ENCODE data around the gene CLDN5.

Gene CLDN5

GRCh38 chr22:19524170-19525115, at the start of gene CLDN5:
TSS of gene CLDN5 (minus strand) at chr22:19524410. CDS start at chr22:19524255, 155 bp downstream.
- Histone ChIP-seq H3K36me3 (ENCODE audit: insufficient read depth, low read length) (peaks cover 5% of the 10 kb centered on the region), H3K27me3 (ENCODE audit: insufficient read depth, low read length) (peaks cover 28% of the 10 kb centered on the region), H3K9me3 (ENCODE audit: low read length) (peaks cover 6% of the 10 kb centered on the region), H3K4me1 (ENCODE audit: insufficient read depth, low read length) (no peaks in the 10 kb centered on the region), H3K4me3 (ENCODE audit: low read length) (no peak within 1 kb of the TSS), H2AFZ (ENCODE audit: low read depth, low read length) (no peak within 1 kb of the TSS)

GRCh38 chr22:19571995-19572394, 47.8 kb upstream of the CLDN5 start:
- Histone ChIP-seq H3K36me3 (ENCODE audit: insufficient read depth, low read length) (no peaks in the 10 kb centered on the region), H3K4me3 (ENCODE audit: low read length) (no peak overlapping the region), H3K27me3 (ENCODE audit: insufficient read depth, low read length) (peaks cover 6% of the 10 kb centered on the region), H3K9me3 (ENCODE audit: low read length) (no peaks in the 10 kb centered on the region), H2AFZ (ENCODE audit: low read depth, low read length) (no peak overlapping the region), H3K4me1 (ENCODE audit: insufficient read depth, low read length) (no peaks in the 10 kb centered on the region)

GRCh38 chr22:19571207-19571795, 47.1 kb upstream of the CLDN5 start:
- Histone ChIP-seq H3K9me3 (ENCODE audit: low read length) (no peaks in the 10 kb centered on the region), H3K27me3 (ENCODE audit: insufficient read depth, low read length) (peaks cover 6% of the 10 kb centered on the region), H2AFZ (ENCODE audit: low read depth, low read length) (no peak overlapping the region), H3K4me1 (ENCODE audit: insufficient read depth, low read length) (no peaks in the 10 kb centered on the region), H3K4me3 (ENCODE audit: low read length) (no peak overlapping the region), H3K36me3 (ENCODE audit: insufficient read depth, low read length) (no peaks in the 10 kb centered on the region)

GRCh38 chr22:19569976-19570375, 45.8 kb upstream of the CLDN5 start:
- peaks cover 9% of the 10 kb centered on the region for H3K27me3 ChIP-seq (ENCODE audit: insufficient read depth, low read length)
- no peak overlapping the region for H2AFZ ChIP-seq (ENCODE audit: low read depth, low read length)
- H3K9me3 ChIP-seq (ENCODE audit: low read length) = no peaks in the 10 kb centered on the region
- no peaks in the 10 kb centered on the region for H3K36me3 ChIP-seq (ENCODE audit: insufficient read depth, low read length)
- no peaks in the 10 kb centered on the region for H3K4me1 ChIP-seq (ENCODE audit: insufficient read depth, low read length)
- H3K4me3 ChIP-seq (ENCODE audit: low read length) = no peak overlapping the region

GRCh38 chr22:19569276-19569640, 45.0 kb upstream of the CLDN5 start:
- Histone ChIP-seq H3K4me1 (ENCODE audit: insufficient read depth, low read length) (no peaks in the 10 kb centered on the region), H2AFZ (ENCODE audit: low read depth, low read length) (no peak overlapping the region), H3K27me3 (ENCODE audit: insufficient read depth, low read length) (peaks cover 9% of the 10 kb centered on the region), H3K36me3 (ENCODE audit: insufficient read depth, low read length) (no peaks in the 10 kb centered on the region), H3K4me3 (ENCODE audit: low read length) (no peak overlapping the region), H3K9me3 (ENCODE audit: low read length) (peaks cover 2% of the 10 kb centered on the region)

- Histone ChIP-seq H2AFZ (ENCODE audit: low read depth, low read length) (no peak overlapping the region), H3K9me3 (ENCODE audit: low read length) (peaks cover 2% of the 10 kb centered on the region), H3K27me3 (ENCODE audit: insufficient read depth, low read length) (peaks cover 9% of the 10 kb centered on the region), H3K4me3 (ENCODE audit: low read length) (no peak overlapping the region), H3K4me1 (ENCODE audit: insufficient read depth, low read length) (no peaks in the 10 kb centered on the region), H3K36me3 (ENCODE audit: insufficient read depth, low read length) (no peaks in the 10 kb centered on the region)
These were observed 44.4 kb upstream of the CLDN5 start for GRCh38 chr22:19568337-19569275.

- Histone ChIP-seq H3K36me3 (ENCODE audit: insufficient read depth, low read length) (no peaks in the 10 kb centered on the region), H3K4me3 (ENCODE audit: low read length) (no peak overlapping the region), H2AFZ (ENCODE audit: low read depth, low read length) (no peak overlapping the region), H3K9me3 (ENCODE audit: low read length) (peaks cover 2% of the 10 kb centered on the region), H3K4me1 (ENCODE audit: insufficient read depth, low read length) (no peaks in the 10 kb centered on the region), H3K27me3 (ENCODE audit: insufficient read depth, low read length) (peaks cover 9% of the 10 kb centered on the region)
These were observed 43.2 kb upstream of the CLDN5 start for GRCh38 chr22:19567157-19568009.

GRCh38 chr22:19566279-19567156, 42.3 kb upstream of the CLDN5 start:
- Histone ChIP-seq H3K27me3 (ENCODE audit: insufficient read depth, low read length) (peaks cover 6% of the 10 kb centered on the region), H3K9me3 (ENCODE audit: low read length) (peaks cover 2% of the 10 kb centered on the region), H3K4me1 (ENCODE audit: insufficient read depth, low read length) (no peaks in the 10 kb centered on the region), H2AFZ (ENCODE audit: low read depth, low read length) (no peak overlapping the region), H3K4me3 (ENCODE audit: low read length) (no peak overlapping the region), H3K36me3 (ENCODE audit: insufficient read depth, low read length) (no peaks in the 10 kb centered on the region)

- H3K4me1 ChIP-seq (ENCODE audit: insufficient read depth, low read length) = no peaks in the 10 kb centered on the region
- no peak overlapping the region for H3K4me3 ChIP-seq (ENCODE audit: low read length)
- peaks cover 2% of the 10 kb centered on the region for H3K9me3 ChIP-seq (ENCODE audit: low read length)
- H2AFZ ChIP-seq (ENCODE audit: low read depth, low read length) = no peak overlapping the region
- H3K36me3 ChIP-seq (ENCODE audit: insufficient read depth, low read length) = no peaks in the 10 kb centered on the region
- peaks cover 3% of the 10 kb centered on the region for H3K27me3 ChIP-seq (ENCODE audit: insufficient read depth, low read length)
These were observed 41.4 kb upstream of the CLDN5 start for GRCh38 chr22:19565382-19566278.

- Histone ChIP-seq H3K36me3 (ENCODE audit: insufficient read depth, low read length) (no peaks in the 10 kb centered on the region), H3K9me3 (ENCODE audit: low read length) (peaks cover 2% of the 10 kb centered on the region), H3K4me1 (ENCODE audit: insufficient read depth, low read length) (no peaks in the 10 kb centered on the region), H3K27me3 (ENCODE audit: insufficient read depth, low read length) (no peaks in the 10 kb centered on the region), H2AFZ (ENCODE audit: low read depth, low read length) (no peak overlapping the region), H3K4me3 (ENCODE audit: low read length) (no peak overlapping the region)
These were observed 35.7 kb upstream of the CLDN5 start for GRCh38 chr22:19559956-19560355.

- Histone ChIP-seq H3K9me3 (ENCODE audit: low read length) (no peaks in the 10 kb centered on the region), H3K4me1 (ENCODE audit: insufficient read depth, low read length) (no peaks in the 10 kb centered on the region), H3K36me3 (ENCODE audit: insufficient read depth, low read length) (no peaks in the 10 kb centered on the region), H2AFZ (ENCODE audit: low read depth, low read length) (no peak overlapping the region), H3K27me3 (ENCODE audit: insufficient read depth, low read length) (no peaks in the 10 kb centered on the region), H3K4me3 (ENCODE audit: low read length) (no peak overlapping the region)
These were observed 35.2 kb upstream of the CLDN5 start for GRCh38 chr22:19559324-19559811.

All from neuron (in vitro differentiated cells).